ENCODE results near the gene CPTP.

- no peak for TF ChIP-seq EZH2 (IDR thresholded peaks at IDR 0.05; ENCODE audit: low read length, unreplicated experiment)
- TF ChIP-seq, protein P1, sequence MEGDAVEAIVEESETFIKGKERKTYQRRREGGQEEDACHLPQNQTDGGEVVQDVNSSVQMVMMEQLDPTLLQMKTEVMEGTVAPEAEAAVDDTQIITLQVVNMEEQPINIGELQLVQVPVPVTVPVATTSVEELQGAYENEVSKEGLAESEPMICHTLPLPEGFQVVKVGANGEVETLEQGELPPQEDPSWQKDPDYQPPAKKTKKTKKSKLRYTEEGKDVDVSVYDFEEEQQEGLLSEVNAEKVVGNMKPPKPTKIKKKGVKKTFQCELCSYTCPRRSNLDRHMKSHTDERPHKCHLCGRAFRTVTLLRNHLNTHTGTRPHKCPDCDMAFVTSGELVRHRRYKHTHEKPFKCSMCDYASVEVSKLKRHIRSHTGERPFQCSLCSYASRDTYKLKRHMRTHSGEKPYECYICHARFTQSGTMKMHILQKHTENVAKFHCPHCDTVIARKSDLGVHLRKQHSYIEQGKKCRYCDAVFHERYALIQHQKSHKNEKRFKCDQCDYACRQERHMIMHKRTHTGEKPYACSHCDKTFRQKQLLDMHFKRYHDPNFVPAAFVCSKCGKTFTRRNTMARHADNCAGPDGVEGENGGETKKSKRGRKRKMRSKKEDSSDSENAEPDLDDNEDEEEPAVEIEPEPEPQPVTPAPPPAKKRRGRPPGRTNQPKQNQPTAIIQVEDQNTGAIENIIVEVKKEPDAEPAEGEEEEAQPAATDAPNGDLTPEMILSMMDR (conservative IDR thresholded peaks at IDR 0.05; ENCODE audit: low read depth, low read length), result no peak
These were observed 17.2 kb upstream of the CPTP start for GRCh38 chr1:1307261-1307922.

All from PC-3 (cell line).